GM12892 (cell line): ENCODE results near the gene SAP30.

Experiments used
- POLR2A ChIP-seq: IDR thresholded peaks from 2 replicates; pipeline ENCODE4 v1.6.1; 2011; ENCODE audit warnings: low read depth, low read length, control low read depth
- POLR2AphosphoS5 ChIP-seq: IDR thresholded peaks from 2 replicates; pipeline ENCODE4 v1.6.1; 2011; ENCODE audit warnings: low read depth, low read length, control low read depth

DNA sequence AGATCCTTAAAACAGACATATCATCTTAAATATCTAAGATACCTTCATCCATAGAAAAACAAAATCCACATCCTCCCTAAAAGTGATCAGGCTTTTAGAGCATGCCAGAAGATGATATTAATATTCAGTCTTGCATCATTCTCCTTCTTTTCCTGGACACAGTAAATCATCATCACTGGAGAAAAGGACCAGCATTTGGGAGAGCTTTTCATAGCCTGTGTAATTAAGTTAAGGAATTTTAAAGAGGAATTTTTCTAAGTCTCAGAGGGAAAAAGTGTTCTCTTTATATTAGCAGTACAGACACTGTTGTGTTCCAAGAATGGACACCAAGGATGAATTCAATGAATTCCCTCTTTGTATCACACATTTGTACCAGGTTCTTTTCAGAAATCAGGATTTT is 27.5 kb downstream of the SAP30 start:
- TF ChIP-seq POLR2A (no peak), POLR2AphosphoS5 (no peak)
